Kidney epithelial cell (primary cell): Measurements from ENCODE around the gene ENDOV. TPM values are rescaled to one million over a fixed set of nuclear protein-coding genes. Genes with fewer than 3 reads are reported as not detected.

Experiments
- DNase-seq: peaks from one replicate; pipeline ENCODE4 v3.0.0-alpha.2; 2010; ENCODE audit warnings: low read depth
- H3K27me3 ChIP-seq: 2 replicates; pipeline ENCODE4 v1.6.0; 2011; ENCODE audit warnings: low read length; ENCODE audit not compliant: control insufficient read depth, insufficient read depth
- H3K36me3 ChIP-seq: 2 replicates; pipeline ENCODE4 v1.5.1; 2011; ENCODE audit warnings: low read length; ENCODE audit not compliant: control insufficient read depth, insufficient read depth
- H3K4me3 ChIP-seq: 2 replicates; pipeline ENCODE4 v1.5.1; 2011; ENCODE audit warnings: low read depth, mild to moderate bottlenecking, control low read depth, low read length
- CTCF ChIP-seq: IDR thresholded peaks from 2 replicates; pipeline ENCODE4 v1.5.1; 2011; ENCODE audit warnings: mild to moderate bottlenecking, moderate library complexity, low read length, control low read depth, inconsistent platforms; ENCODE audit not compliant: insufficient read depth, poor library complexity, severe bottlenecking
- total RNA-seq: library from RNA; depleted of rRNA; stranded (reverse); fragments of >200 nt; gene quantifications from 2 replicates; pipeline ENCODE4 v1.2.3, GENCODE V29; 2015

The ENDOV gene
- total RNA-seq, 1 donor from 2014 or later, result 14.6 TPM

- Histone ChIP-seq H3K4me3 (no peak overlapping the region), H3K27me3 (peaks cover 31% of the 10 kb centered on the region), H3K36me3 (no peaks in the 10 kb centered on the region)
- no peak for TF ChIP-seq CTCF
- no peak for DNase-seq
Observed at GRCh38 chr17:80460429-80460834, 45.5 kb downstream of the ENDOV start.

GRCh38 chr17:80461528-80462160, 46.7 kb downstream of the ENDOV start:
- H3K36me3 ChIP-seq, result no peaks in the 10 kb centered on the region
- DNase-seq, result no peak
- H3K27me3 ChIP-seq, result peaks cover 41% of the 10 kb centered on the region
- TF ChIP-seq CTCF, result no peak
- H3K4me3 ChIP-seq, result no peak overlapping the region

GRCh38 chr17:80463784-80464400, 48.9 kb downstream of the ENDOV start:
- DNase-seq, result no peak
- no peak overlapping the region for H3K4me3 ChIP-seq
- no peaks in the 10 kb centered on the region for H3K36me3 ChIP-seq
- H3K27me3 ChIP-seq, result peaks cover 55% of the 10 kb centered on the region
- no peak for TF ChIP-seq CTCF

GRCh38 chr17:80464486-80464885, 49.5 kb downstream of the ENDOV start:
- Histone ChIP-seq H3K36me3 (no peaks in the 10 kb centered on the region), H3K27me3 (peaks cover 60% of the 10 kb centered on the region), H3K4me3 (no peak overlapping the region)
- no peak for TF ChIP-seq CTCF
- no peak for DNase-seq

GRCh38 chr17:80465327-80465974, 50.5 kb downstream of the ENDOV start:
- Histone ChIP-seq H3K27me3 (peaks cover 64% of the 10 kb centered on the region), H3K36me3 (no peaks in the 10 kb centered on the region), H3K4me3 (no peak overlapping the region)
- TF ChIP-seq CTCF, result no peak
- DNase-seq, result no peak
